NB4 (cell line): ENCODE results near the gene RSPH1.

ENCODE experiments used
- POLR2A ChIP-seq: IDR thresholded peaks from 2 replicates; pipeline ENCODE4 v1.6.1; 2011; ENCODE audit warnings: mild to moderate bottlenecking; ENCODE audit not compliant: insufficient read length; ENCODE audit errors: extremely low read depth
- TF ChIP-seq, protein P1 (sequence below): IDR thresholded peaks from one replicate; pipeline ENCODE4 v1.5.1; 2012; ENCODE audit warnings: low read depth, low read length
- TF ChIP-seq, protein P2 (sequence below): IDR thresholded peaks from 2 replicates; pipeline ENCODE4 v1.6.1; 2011; ENCODE audit warnings: low read depth, low read length

DNA sequence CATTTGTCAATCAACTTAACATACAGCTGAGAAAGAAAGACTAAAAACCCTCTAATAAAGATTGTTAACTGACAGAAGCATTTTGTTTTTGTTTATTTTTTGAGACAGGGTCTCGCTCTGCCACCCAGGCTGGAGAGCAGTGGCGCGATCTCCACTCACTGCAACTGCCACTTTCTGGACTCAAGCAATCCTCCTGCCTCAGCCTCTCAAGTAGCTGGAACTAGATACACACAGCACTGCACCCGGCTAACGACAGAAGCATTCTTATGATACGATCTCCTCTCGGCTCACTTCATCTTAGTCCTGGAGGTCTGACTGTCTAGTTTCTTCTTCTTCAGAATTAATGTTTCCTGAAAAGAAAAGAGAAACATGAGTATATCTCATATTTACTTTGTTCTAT lies 23.5 kb downstream of the RSPH1 start:
- TF ChIP-seq, protein P1, sequence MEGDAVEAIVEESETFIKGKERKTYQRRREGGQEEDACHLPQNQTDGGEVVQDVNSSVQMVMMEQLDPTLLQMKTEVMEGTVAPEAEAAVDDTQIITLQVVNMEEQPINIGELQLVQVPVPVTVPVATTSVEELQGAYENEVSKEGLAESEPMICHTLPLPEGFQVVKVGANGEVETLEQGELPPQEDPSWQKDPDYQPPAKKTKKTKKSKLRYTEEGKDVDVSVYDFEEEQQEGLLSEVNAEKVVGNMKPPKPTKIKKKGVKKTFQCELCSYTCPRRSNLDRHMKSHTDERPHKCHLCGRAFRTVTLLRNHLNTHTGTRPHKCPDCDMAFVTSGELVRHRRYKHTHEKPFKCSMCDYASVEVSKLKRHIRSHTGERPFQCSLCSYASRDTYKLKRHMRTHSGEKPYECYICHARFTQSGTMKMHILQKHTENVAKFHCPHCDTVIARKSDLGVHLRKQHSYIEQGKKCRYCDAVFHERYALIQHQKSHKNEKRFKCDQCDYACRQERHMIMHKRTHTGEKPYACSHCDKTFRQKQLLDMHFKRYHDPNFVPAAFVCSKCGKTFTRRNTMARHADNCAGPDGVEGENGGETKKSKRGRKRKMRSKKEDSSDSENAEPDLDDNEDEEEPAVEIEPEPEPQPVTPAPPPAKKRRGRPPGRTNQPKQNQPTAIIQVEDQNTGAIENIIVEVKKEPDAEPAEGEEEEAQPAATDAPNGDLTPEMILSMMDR: no peak
- no peak for TF ChIP-seq POLR2A
- TF ChIP-seq, protein P2, sequence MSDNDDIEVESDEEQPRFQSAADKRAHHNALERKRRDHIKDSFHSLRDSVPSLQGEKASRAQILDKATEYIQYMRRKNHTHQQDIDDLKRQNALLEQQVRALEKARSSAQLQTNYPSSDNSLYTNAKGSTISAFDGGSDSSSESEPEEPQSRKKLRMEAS: no peak
